GM12878 (cell line): ENCODE data around the gene RAD9A. TPM values are rescaled to one million over a fixed set of nuclear protein-coding genes. Genes with fewer than 3 reads are reported as not detected.

ENCODE experiments used
- ASH2L ChIP-seq: fragments of 300-600, 200-600 bp; sonication (generic); IDR thresholded peaks from 2 replicates; pipeline ENCODE4 v1.6.1; 2017; ENCODE audit warnings: low read depth, mild to moderate bottlenecking, borderline replicate concordance
- BACH1 ChIP-seq: fragments of 450-650 bp; IDR thresholded peaks from 2 replicates; pipeline ENCODE4 v1.6.1; 2017; ENCODE audit warnings: mild to moderate bottlenecking, borderline replicate concordance
- BCL11A ChIP-seq: IDR thresholded peaks from 2 replicates; pipeline ENCODE4 v1.6.1; 2011; ENCODE audit warnings: low read depth, low read length
- BMI1 ChIP-seq: fragments of 450-650 bp; IDR thresholded peaks from 2 replicates; pipeline ENCODE4 v1.6.1; 2016; ENCODE audit warnings: mild to moderate bottlenecking, moderate library complexity, borderline replicate concordance
- CHD2 ChIP-seq: IDR thresholded peaks from 2 replicates; pipeline ENCODE4 v1.6.1; 2011; ENCODE audit warnings: low read depth, low read length, improper control_type of control experiment, borderline replicate concordance
- CHD4 ChIP-seq: fragments of 200-600 bp; sonication (generic); IDR thresholded peaks from 2 replicates; pipeline ENCODE4 v1.6.1; 2016; ENCODE audit warnings: mild to moderate bottlenecking
- CREM ChIP-seq: IDR thresholded peaks from 2 replicates; pipeline ENCODE4 v1.6.1; 2014; ENCODE audit warnings: antibody characterized with exemption, low read depth
- EP300 ChIP-seq, 2 experiments: fragments of 150-350 bp in 1 of 2; IDR thresholded peaks; 2 replicates each; pipeline ENCODE4 v1.6.1; 2011 to 2012; ENCODE audit warnings: low read depth in 2 of 2, low read length in 2 of 2, borderline replicate concordance in 1 of 2, improper control_type of control experiment in 1 of 2, inconsistent platforms in 1 of 2; ENCODE audit not compliant: control insufficient read depth in 1 of 2
- ESRRA ChIP-seq: IDR thresholded peaks from 2 replicates; pipeline ENCODE4 v1.6.1; 2012; ENCODE audit warnings: mild to moderate bottlenecking, low read length, improper control_type of control experiment
- FOS ChIP-seq: IDR thresholded peaks from 3 replicates; pipeline ENCODE4 v1.6.1; 2011; ENCODE audit warnings: borderline replicate concordance; ENCODE audit not compliant: insufficient read length; ENCODE audit errors: extremely low read depth
- IRF4 ChIP-seq: IDR thresholded peaks from 2 replicates; pipeline ENCODE4 v1.6.1; 2011; ENCODE audit warnings: low read depth, low read length
- MEF2B ChIP-seq: fragments of 450-650 bp; IDR thresholded peaks from 2 replicates; pipeline ENCODE4 v1.6.1; 2018; ENCODE audit warnings: mild to moderate bottlenecking, moderate library complexity; ENCODE audit not compliant: partially characterized antibody, poor library complexity, severe bottlenecking
- MYC ChIP-seq: IDR thresholded peaks from 2 replicates; pipeline ENCODE4 v1.6.1; 2011; ENCODE audit warnings: mild to moderate bottlenecking, low read length, moderate library complexity, inconsistent platforms; ENCODE audit not compliant: insufficient read depth, insufficient replicate concordance, insufficient read length, severe bottlenecking
- NR2F1 ChIP-seq: fragments of 450-650 bp; conservative IDR thresholded peaks from 2 replicates; pipeline ENCODE4 v1.6.1; 2017; ENCODE audit warnings: mild to moderate bottlenecking
- POLR2A ChIP-seq: IDR thresholded peaks from 2 replicates; pipeline ENCODE4 v1.6.1; 2011; ENCODE audit warnings: low read depth, mild to moderate bottlenecking, low read length
- RB1 ChIP-seq: fragments of 450-650 bp; formaldehyde crosslinking; IDR thresholded peaks from 2 replicates; pipeline ENCODE4 v1.6.1; 2017; ENCODE audit warnings: mild to moderate bottlenecking, borderline replicate concordance
- SMAD1 ChIP-seq: fragments of 450-650 bp; IDR thresholded peaks from 2 replicates; pipeline ENCODE4 v1.6.1; 2018; ENCODE audit warnings: mild to moderate bottlenecking, low read depth; ENCODE audit not compliant: partially characterized antibody
- SMAD5 ChIP-seq: IDR thresholded peaks from 2 replicates; pipeline ENCODE4 v1.6.1; 2016; ENCODE audit warnings: antibody characterized with exemption, low read depth
- SMC3 ChIP-seq: IDR thresholded peaks from 2 replicates; pipeline ENCODE4 v1.6.1; 2011; ENCODE audit warnings: low read length, improper control_type of control experiment, borderline replicate concordance
- TCF3 ChIP-seq: IDR thresholded peaks from 2 replicates; pipeline ENCODE4 v1.6.1; 2012; ENCODE audit warnings: low read depth, mild to moderate bottlenecking, low read length, borderline replicate concordance; ENCODE audit not compliant: insufficient read depth
- YY1 ChIP-seq: IDR thresholded peaks from 2 replicates; pipeline ENCODE4 v1.6.1; 2011; ENCODE audit warnings: low read depth, mild to moderate bottlenecking, low read length
- ZSCAN29 ChIP-seq: fragments of 450-650 bp; IDR thresholded peaks from 2 replicates; pipeline ENCODE4 v1.6.1; 2017; ENCODE audit warnings: mild to moderate bottlenecking, moderate library complexity
- polyA plus RNA-seq, 11 experiments: library from polyadenylated mRNA; depleted of rRNA in 4 of 11; unstranded in 6 of 11; stranded (reverse) in 5 of 11; fragments of >200 nt; fragmentation: Nextera tagmentation in 4 of 11; fragmentation: Illumina TruSeq in 1 of 11; extraction: Ambion mirVana in 4 of 11; extraction: Trizol in 1 of 11; gene quantifications; 1 replicate in 1 of 11; 2 replicates in 10 of 11; pipeline versions ENCODE4 v1.2.1 to v1.2.3, GENCODE V29; 2011 to 2016; ENCODE audit warnings: inconsistent platforms in 2 of 11, missing spikeins in 2 of 11, low read depth in 1 of 11
- total RNA-seq, 4 experiments: library from RNA; depleted of rRNA in 3 of 4; stranded (reverse); fragments of >200 nt in 3 of 4; fragmentation: Illumina TruSeq in 1 of 4; extraction: Trizol in 1 of 4; gene quantifications; 2 replicates each; pipeline versions ENCODE4 v1.2.1 to v1.2.3, GENCODE V29; 2013 to 2021
- TF ChIP-seq, protein P1 (sequence below), 3 experiments: IDR thresholded peaks in 2 of 3; conservative IDR thresholded peaks in 1 of 3; 2 replicates each; pipeline ENCODE4 v1.5.1; 2011; ENCODE audit warnings: low read depth in 3 of 3, low read length in 3 of 3, mild to moderate bottlenecking in 3 of 3, control low read depth in 2 of 3, moderate library complexity in 2 of 3, inconsistent platforms in 1 of 3, mixed read lengths in 1 of 3; ENCODE audit not compliant: control insufficient read depth in 2 of 3, insufficient read depth in 1 of 3; ENCODE audit errors: extremely low read depth in 1 of 3
- TF ChIP-seq, protein P2 (sequence below): IDR thresholded peaks from 2 replicates; pipeline ENCODE4 v1.6.1; 2012; ENCODE audit warnings: low read depth, low read length, improper control_type of control experiment
- TF ChIP-seq, protein P3 (sequence below): IDR thresholded peaks from 2 replicates; pipeline ENCODE4 v1.6.1; 2012; ENCODE audit warnings: low read length, inconsistent platforms
- TF ChIP-seq, protein P4 (sequence below): fragments of 450-650 bp; IDR thresholded peaks from 2 replicates; pipeline ENCODE4 v1.6.1; 2017; ENCODE audit warnings: borderline replicate concordance

Gene RAD9A
- total and polyA plus RNA-seq, 10 of the 15 experiments (the other 5 are each of a cell fraction or from before 2014, with no cell fraction given), result 1.1 to 36.2 (median 19.8) TPM

DNA sequence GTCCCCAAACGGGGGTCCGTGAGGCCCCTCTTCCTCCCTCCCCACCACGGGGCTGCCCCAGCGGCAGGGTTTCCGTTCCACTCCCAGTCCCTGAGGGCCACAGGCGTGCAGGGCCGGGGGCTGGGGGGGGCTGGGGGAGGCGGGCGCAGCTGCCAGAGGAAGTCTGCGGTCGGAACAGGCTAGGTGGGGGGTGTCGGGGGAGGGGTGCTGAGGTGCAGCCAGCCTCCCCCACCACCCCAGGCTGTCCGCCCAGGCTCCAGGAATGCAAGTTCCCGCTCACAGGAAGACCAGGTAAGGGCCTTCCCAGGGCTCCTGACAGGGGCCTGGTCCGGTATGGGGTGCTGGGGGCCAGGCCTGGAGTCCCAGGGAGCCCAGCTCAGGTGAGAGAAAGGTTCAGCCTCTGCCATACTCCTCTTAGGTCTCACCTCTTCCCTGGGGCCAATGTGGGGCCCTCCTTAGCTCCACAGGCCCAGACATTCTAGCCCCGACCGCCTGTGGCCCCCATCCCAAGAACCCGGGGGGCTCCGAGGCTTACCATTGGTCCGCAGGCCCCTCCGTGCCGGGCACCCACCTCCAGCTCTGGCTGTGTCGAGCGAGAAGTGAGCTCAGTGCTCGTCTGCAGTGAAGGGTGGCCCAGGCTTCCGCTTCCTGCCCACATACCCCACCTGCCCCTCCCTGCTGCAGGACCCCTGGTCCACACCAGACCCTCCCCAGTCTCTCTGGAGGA is 45.5 kb downstream of the RAD9A start, which contains the start of gene PTPRCAP (continued):
- TF ChIP-seq, protein P1, sequence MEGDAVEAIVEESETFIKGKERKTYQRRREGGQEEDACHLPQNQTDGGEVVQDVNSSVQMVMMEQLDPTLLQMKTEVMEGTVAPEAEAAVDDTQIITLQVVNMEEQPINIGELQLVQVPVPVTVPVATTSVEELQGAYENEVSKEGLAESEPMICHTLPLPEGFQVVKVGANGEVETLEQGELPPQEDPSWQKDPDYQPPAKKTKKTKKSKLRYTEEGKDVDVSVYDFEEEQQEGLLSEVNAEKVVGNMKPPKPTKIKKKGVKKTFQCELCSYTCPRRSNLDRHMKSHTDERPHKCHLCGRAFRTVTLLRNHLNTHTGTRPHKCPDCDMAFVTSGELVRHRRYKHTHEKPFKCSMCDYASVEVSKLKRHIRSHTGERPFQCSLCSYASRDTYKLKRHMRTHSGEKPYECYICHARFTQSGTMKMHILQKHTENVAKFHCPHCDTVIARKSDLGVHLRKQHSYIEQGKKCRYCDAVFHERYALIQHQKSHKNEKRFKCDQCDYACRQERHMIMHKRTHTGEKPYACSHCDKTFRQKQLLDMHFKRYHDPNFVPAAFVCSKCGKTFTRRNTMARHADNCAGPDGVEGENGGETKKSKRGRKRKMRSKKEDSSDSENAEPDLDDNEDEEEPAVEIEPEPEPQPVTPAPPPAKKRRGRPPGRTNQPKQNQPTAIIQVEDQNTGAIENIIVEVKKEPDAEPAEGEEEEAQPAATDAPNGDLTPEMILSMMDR (IDR thresholded peaks at IDR 0.05 in 2 of 3, conservative IDR thresholded peaks at IDR 0.05 in 1 of 3; ENCODE audit: control insufficient read depth in 2 of 3, extremely low read depth in 1 of 3, insufficient read depth in 1 of 3, low read depth in 3 of 3, low read length in 3 of 3), result no peak
- peak; percentile 94 for TF ChIP-seq POLR2A
- TF ChIP-seq, protein P2, sequence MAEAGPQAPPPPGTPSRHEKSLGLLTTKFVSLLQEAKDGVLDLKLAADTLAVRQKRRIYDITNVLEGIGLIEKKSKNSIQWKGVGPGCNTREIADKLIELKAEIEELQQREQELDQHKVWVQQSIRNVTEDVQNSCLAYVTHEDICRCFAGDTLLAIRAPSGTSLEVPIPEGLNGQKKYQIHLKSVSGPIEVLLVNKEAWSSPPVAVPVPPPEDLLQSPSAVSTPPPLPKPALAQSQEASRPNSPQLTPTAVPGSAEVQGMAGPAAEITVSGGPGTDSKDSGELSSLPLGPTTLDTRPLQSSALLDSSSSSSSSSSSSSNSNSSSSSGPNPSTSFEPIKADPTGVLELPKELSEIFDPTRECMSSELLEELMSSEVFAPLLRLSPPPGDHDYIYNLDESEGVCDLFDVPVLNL, result no peak
- TF ChIP-seq RB1, result peak; percentile 43; the same call in 1 of the 2 replicates
- TF ChIP-seq CHD2, result peak; percentile 79
- TF ChIP-seq, protein P3, sequence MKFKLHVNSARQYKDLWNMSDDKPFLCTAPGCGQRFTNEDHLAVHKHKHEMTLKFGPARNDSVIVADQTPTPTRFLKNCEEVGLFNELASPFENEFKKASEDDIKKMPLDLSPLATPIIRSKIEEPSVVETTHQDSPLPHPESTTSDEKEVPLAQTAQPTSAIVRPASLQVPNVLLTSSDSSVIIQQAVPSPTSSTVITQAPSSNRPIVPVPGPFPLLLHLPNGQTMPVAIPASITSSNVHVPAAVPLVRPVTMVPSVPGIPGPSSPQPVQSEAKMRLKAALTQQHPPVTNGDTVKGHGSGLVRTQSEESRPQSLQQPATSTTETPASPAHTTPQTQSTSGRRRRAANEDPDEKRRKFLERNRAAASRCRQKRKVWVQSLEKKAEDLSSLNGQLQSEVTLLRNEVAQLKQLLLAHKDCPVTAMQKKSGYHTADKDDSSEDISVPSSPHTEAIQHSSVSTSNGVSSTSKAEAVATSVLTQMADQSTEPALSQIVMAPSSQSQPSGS, result no peak
- no peak for TF ChIP-seq FOS
- no peak for TF ChIP-seq IRF4
- TF ChIP-seq CHD4, result no peak
- no peak for TF ChIP-seq YY1
- TF ChIP-seq ESRRA, result no peak
- no peak for TF ChIP-seq MYC
- no peak for TF ChIP-seq SMC3
- TF ChIP-seq, protein P4, sequence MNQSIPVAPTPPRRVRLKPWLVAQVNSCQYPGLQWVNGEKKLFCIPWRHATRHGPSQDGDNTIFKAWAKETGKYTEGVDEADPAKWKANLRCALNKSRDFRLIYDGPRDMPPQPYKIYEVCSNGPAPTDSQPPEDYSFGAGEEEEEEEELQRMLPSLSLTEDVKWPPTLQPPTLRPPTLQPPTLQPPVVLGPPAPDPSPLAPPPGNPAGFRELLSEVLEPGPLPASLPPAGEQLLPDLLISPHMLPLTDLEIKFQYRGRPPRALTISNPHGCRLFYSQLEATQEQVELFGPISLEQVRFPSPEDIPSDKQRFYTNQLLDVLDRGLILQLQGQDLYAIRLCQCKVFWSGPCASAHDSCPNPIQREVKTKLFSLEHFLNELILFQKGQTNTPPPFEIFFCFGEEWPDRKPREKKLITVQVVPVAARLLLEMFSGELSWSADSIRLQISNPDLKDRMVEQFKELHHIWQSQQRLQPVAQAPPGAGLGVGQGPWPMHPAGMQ, result no peak
- TF ChIP-seq ZSCAN29, result no peak
- TF ChIP-seq BMI1, result no peak
- TF ChIP-seq SMAD5, result peak; percentile 87
- TF ChIP-seq CREM, result peak; percentile 13; the same call in 1 of the 2 replicates
- 0 out of 2 replicates have a peak, but pooled peaks have one; percentile 34 for TF ChIP-seq BACH1
- TF ChIP-seq SMAD1, result peak; percentile 83
- peak; percentile 82 for TF ChIP-seq TCF3
- TF ChIP-seq NR2F1, result peak; percentile 19; the same call in 1 of the 2 replicates
- no peak for TF ChIP-seq BCL11A
- TF ChIP-seq EP300 (IDR thresholded peaks at IDR 0.05; ENCODE audit: borderline replicate concordance in 1 of 2, control insufficient read depth in 1 of 2, low read depth in 2 of 2, low read length in 2 of 2), result peak in 1 of 2 experiments; percentile 3; a peak in 2 of 4 replicates
- no peak for TF ChIP-seq MEF2B
- TF ChIP-seq ASH2L, result no peak
